Placental pericyte (primary cell): ENCODE results near the gene PLA2G4A. TPM values are rescaled to one million over a fixed set of nuclear protein-coding genes. Genes with fewer than 3 reads are reported as not detected.

Source experiments
- total RNA-seq: library from RNA; depleted of rRNA; stranded (reverse); fragments of >200 nt; gene quantifications from 2 replicates; pipeline ENCODE4 v1.2.3, GENCODE V29; 2012

PLA2G4A gene
- total RNA-seq = 22.8 and 39.7 TPM in 2 replicates

GRCh38 chr1:186828611-186829454 is at the start of gene PLA2G4A:
TSS of gene PLA2G4A (plus strand) at chr1:186828949. CDS start at chr1:186854355, 25,406 bp downstream.

Other genes with a start within 250 kb of the PLA2G4A start
- gene PTGS2, start 148.5 kb upstream of the PLA2G4A start, total RNA-seq = 113 and 326 TPM in 2 replicates